HG03135 (cell line): Measurements from ENCODE around the gene NCKAP5.
"Not testable (repeated sequence)": the region's sequence is repeated elsewhere in the genome, so short reads cannot be mapped to it uniquely, and the experiment has no call there.

Source experiments
- ATAC-seq: cut with Tn5 transposase; IDR thresholded peaks from one replicate; pipeline ENCODE4 v1.9.1; 2021; ENCODE audit warnings: mild to moderate bottlenecking, moderate library complexity; ENCODE audit not compliant: unreplicated experiment

NCKAP5 gene

GRCh38 chr2:133525090-133525489, 43.2 kb downstream of the NCKAP5 start:
- ATAC-seq: no peak

DNA sequence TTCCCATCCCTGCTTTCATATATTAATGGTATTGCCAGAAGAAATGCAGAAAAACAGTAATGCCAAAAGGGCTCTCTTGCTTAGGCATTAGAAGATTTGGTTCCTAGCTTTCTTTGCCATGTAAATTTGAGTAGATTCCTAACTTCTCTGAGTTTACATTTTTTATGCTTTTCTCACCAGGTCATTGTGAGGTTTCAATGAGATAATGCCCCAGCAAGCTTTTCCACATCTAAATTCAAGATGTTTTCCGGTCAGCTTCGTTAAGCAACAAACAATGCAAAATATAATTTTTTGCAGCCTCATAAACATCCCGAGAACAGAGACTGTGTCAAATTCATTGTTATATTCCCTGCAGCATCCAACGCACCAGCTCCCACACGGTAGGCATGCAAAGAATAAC, 44.9 kb downstream of the NCKAP5 start:
- no peak for ATAC-seq

GRCh38 chr2:133522204-133522603, 46.1 kb downstream of the NCKAP5 start:
- no peak for ATAC-seq

GRCh38 chr2:133521146-133521745, 47.0 kb downstream of the NCKAP5 start:
- ATAC-seq: no peak

DNA sequence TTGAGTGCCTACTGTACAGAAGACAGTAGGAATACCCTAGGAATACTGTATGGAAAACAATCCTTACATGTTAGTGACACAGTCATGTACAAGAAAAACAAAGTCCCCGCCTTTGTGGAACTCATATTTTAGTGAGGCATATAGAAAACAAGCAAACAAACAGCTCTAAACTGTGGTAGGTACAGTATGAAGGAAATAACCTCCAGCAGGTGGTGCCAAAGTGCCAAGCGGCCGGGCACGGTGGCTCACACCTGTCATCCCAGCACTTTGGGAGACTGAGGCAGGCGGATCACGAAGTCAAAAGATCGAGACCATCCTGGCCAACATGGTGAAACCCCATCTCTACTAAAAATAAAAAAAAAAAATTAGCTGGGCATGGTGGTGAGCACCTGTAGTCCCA, 48.6 kb downstream of the NCKAP5 start:
- ATAC-seq: not testable (repeated sequence)

GRCh38 chr2:133518700-133519344, 49.4 kb downstream of the NCKAP5 start:
- no peak for ATAC-seq

- no peak for ATAC-seq
These were observed 50.4 kb downstream of the NCKAP5 start for GRCh38 chr2:133517876-133518275.

DNA sequence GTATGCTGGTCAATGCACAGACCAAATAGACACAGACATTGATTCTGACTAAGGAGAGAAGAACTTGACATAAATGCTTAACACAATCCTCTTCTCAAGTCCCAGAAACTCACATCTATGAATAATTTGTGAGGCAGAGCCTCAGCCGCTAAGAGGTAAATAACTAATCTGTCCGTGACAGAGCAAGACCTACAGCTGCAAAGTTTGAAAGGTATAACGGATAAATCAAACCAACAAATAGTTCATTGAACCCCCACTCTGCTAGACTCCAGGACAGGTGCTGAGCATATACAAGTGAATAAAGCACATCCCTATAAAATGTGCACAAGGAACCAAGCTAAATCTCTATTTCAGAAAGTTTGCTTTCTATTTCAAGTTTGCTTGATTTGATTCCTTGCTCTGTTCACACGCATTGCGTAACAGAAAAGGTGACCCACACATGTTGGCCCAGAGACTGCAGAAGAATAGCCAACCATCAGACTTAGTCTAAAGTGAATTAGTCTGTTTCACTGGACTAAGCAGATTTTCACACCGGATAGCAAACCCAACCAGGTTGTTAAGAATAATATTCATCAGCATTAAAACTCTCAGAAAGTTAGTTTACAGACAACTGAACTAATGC, 51.7 kb downstream of the NCKAP5 start:
- no peak for ATAC-seq

DNA sequence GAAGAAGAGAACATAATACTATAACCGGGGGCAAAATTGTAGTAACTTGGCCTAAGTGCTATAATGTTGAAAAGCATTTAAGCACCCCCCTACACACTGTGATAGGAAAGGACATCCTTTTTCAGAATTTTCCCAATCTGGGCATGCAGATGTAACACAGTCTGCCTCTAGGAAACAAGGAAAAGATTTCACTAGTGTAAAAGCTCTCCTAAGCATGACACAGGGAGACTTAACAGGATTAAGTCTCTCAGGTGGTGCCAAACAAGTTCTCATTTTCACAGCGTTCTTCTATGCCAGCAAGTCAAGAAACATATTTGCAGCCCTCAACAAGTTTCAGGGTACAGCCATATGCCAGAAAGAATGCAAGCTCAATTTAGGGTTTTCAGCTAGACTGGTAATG, 53.0 kb downstream of the NCKAP5 start:
- no peak for ATAC-seq

GRCh38 chr2:133513893-133514292, 54.4 kb downstream of the NCKAP5 start:
- ATAC-seq: no peak

GRCh38 chr2:133512121-133512520, 56.1 kb downstream of the NCKAP5 start:
- no peak for ATAC-seq

DNA sequence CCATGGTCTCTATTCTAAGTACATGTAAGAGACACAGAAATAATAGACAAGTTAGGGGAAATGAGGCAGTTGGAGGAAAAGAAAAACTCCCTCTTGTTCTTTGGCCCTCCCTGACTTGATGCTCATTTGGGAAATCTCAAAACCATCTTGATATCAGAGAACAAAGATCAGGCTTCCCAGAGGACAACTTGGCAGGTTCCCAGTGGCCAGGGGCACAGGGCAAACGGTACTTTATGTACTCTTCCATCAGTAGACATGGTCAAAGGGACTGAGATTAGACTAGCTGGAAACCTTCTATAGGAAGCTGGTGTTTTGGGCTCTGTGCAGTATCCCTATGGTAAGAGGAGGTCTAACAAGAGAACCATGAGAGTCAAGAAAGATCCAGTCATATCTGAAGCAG, 56.6 kb downstream of the NCKAP5 start:
- no peak for ATAC-seq

DNA sequence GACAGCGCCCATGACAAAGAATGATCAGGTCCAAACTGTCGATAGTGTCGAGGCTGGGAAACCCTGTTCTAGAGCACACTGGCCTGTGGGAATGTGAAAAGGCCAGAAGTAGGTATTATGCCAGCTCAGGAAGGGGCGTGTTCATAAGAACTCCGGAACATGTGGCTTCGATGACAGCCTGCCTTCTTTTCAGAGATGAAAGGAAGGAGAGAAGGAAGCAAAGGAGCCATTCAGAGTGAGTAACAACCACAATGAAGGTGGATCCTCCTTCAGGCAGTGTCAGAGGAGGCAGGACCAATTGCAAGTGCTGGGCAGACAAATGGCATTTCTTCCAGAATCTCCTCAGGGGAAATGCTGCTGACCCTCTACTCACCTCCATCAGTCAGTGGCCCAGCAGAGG, 58.5 kb downstream of the NCKAP5 start:
- no peak for ATAC-seq

GRCh38 chr2:133508546-133509165, 59.6 kb downstream of the NCKAP5 start:
- ATAC-seq: no peak

- no peak for ATAC-seq
These were observed 61.3 kb downstream of the NCKAP5 start for GRCh38 chr2:133506996-133507395.

DNA sequence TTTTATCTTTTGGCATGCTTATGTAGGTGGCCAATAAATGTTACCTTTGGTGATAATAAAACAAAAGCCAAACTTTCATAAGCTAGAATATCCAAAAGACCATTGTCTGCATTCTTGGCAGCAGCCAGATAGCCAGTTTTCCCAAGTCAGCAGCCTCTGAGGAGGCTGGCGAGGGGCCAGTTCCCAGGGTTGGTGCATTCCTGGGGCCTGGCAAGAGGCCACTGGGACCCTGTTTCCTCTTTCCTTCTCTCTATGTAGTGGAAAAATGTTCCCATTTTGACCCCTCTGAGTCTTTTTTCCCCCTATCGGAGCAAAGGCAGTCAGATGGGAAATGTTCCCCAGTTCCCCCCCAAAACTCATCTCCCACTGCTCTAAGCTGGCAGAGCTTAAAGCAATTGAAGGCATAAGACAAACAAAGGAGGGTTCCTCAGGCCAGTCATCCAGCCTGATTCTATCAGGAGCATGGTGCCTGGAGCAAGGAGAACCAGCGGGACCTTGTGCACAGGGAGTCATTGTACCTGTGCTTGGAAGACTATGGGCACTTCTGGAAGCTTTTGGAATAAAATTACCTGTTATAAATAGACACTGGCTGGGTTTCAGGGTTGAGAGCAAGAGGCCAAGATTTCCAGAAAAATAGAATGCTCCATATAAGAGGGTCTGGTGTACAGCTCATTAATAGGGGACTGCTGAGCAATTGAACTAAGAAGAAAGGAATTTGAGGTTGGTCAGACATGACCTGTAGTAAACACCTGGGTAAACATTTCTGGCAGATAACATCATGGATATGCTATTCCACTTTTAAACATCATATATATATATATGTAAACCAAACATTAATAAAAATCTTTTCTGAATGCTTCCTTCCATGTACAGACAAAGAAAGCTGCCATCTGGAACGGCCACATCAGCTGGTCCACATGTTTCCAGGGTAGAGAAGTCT, 63.4 kb downstream of the NCKAP5 start:
- ATAC-seq: no peak

DNA sequence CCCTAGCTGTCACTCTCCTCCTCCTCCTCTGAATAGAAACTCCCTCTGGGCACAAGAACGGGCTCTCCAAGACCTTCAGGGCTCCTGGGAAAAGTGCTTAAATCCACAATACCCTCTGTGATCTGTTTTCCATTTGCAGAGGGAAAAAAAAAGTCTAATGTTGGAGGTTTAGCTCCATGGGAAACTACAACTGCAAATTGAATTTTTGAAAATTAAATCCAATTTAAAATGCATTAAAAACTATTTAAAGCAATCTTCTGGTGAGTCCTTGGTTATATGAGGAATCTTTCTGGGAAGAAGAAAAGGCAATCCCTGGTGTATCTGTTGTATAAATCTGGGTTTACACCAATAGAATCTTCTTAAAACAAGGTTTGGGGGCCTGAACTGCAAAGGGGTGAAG, 64.3 kb downstream of the NCKAP5 start:
- no peak for ATAC-seq

DNA sequence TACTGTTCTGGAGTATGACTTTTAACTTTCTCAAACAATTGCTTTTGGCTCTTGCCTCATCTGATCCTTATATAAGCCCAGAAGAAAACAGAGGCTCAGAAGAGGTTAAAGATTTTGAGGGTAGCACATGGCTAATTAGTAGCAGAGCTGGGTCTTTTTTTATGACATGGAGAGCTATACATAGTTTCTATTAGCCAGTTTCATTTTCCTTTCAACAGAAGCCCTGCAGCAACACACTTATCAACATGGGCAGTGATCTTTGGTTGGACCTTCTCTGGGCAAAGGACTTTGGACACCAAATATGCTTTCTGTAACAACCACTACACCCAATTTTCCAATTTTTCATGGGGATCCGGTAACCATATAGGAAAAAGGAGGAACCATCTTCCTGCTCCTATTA, 64.9 kb downstream of the NCKAP5 start:
- ATAC-seq: peak; percentile 82

DNA sequence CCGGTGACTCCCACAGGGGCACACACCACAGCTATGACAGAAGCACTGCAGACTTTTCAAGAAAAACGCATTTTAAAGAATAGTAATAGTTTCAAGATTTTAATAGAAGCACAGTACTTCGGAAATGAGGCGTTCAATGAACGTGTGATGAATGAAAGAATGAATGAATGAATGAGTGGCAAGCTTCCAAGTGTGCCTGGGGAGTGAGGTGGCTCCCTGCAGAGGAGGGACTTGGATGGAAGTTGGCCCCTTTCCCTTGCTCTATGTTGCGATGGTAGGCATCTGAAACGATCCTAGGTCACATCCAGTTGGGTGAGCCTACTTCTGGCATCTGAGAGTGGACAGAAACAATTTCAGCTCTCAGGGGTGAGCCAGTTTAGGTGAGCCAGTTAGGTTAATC, 65.6 kb downstream of the NCKAP5 start:
- ATAC-seq: no peak

DNA sequence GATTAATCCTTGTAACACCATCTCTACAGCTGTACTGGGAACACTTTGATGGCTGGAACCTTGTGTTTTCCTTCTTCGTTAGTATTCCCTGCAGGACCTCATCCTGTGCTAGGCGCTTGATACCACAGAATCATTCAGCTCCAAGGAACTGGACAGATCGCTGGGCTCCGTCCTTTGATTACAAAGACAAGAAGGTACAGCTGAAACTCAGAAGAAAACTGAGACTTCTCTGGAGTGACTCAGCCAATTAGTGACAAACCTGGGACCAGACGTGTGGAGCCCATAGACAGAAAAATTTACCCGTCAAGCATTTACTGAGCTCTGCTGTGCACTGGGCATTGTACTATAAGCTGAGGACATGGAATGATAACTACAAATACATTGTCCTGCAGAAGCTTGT, 67.3 kb downstream of the NCKAP5 start:
- no peak for ATAC-seq
